OCI-LY3 (cell line): ENCODE results near the gene GTSE1.

Source experiments
- H2AFZ ChIP-seq: fragments of 200-600, 300-600 bp; shearing (Covaris generic); 2 replicates; pipeline ENCODE4 v1.6.0; 2014; ENCODE audit warnings: antibody characterized with exemption, low read depth, low read length
- H3K27ac ChIP-seq: fragments of 200-600, 300-600 bp; sonication (generic); 2 replicates; pipeline ENCODE4 v1.5.1; 2014; ENCODE audit warnings: mild to moderate bottlenecking, low read length, moderate library complexity, mixed read lengths
- H3K27me3 ChIP-seq: fragments of 200-600, 300-600 bp; sonication (generic); 2 replicates; pipeline ENCODE4 v1.6.1; 2014; ENCODE audit warnings: low read depth, low read length, mixed read lengths
- H3K36me3 ChIP-seq: fragments of 200-600, 300-600 bp; sonication (generic); replicated peaks from 2 replicates; pipeline ENCODE3; 2014; ENCODE audit warnings: low read depth, low read length, mixed read lengths
- H3K4me1 ChIP-seq: fragments of 300-600, 200-600 bp; sonication (generic); 2 replicates; pipeline ENCODE4 v1.6.1; 2014; ENCODE audit warnings: low read length, mixed read lengths
- H3K4me2 ChIP-seq: fragments of 200-600, 300-600 bp; sonication (generic); 2 replicates; pipeline ENCODE4 v1.6.1; 2014; ENCODE audit warnings: low read length, mixed read lengths
- H3K4me3 ChIP-seq: fragments of 300-600, 200-600 bp; sonication (generic); 2 replicates; pipeline ENCODE4 v1.5.1; 2014; ENCODE audit warnings: antibody characterized with exemption, mild to moderate bottlenecking, low read length, moderate library complexity
- H3K79me2 ChIP-seq: fragments of 300-600, 200-600 bp; shearing (Covaris generic); 2 replicates; pipeline ENCODE4 v1.6.1; 2014; ENCODE audit warnings: mild to moderate bottlenecking, low read length, mixed read lengths
- H3K9ac ChIP-seq: fragments of 300-600, 200-600 bp; shearing (Covaris generic); 2 replicates; pipeline ENCODE4 v1.6.0; 2014; ENCODE audit warnings: mild to moderate bottlenecking, low read length, moderate library complexity
- H3K9me3 ChIP-seq: fragments of 200-600, 300-600 bp; shearing (Covaris generic); 2 replicates; pipeline ENCODE4 v1.6.1; 2014; ENCODE audit warnings: low read length, mixed read lengths; ENCODE audit not compliant: insufficient read depth
- H4K20me1 ChIP-seq: fragments of 200-600, 300-600 bp; sonication (generic); 2 replicates; pipeline ENCODE4 v1.6.1; 2016; ENCODE audit warnings: low read length, mixed read lengths; ENCODE audit not compliant: insufficient read depth
- CTCF ChIP-seq: fragments of 200-600, 300-600 bp; sonication (generic); IDR thresholded peaks from 2 replicates; pipeline ENCODE4 v1.5.1; 2014; ENCODE audit warnings: antibody characterized with exemption, low read length, low read depth
- EZH2phosphoT487 ChIP-seq: fragments of 200-600 bp; shearing (Covaris generic); IDR thresholded peaks from 2 replicates; pipeline ENCODE4 v1.6.1; 2018; ENCODE audit warnings: antibody characterized with exemption, mixed run types, low read depth

GTSE1 gene, protein sequence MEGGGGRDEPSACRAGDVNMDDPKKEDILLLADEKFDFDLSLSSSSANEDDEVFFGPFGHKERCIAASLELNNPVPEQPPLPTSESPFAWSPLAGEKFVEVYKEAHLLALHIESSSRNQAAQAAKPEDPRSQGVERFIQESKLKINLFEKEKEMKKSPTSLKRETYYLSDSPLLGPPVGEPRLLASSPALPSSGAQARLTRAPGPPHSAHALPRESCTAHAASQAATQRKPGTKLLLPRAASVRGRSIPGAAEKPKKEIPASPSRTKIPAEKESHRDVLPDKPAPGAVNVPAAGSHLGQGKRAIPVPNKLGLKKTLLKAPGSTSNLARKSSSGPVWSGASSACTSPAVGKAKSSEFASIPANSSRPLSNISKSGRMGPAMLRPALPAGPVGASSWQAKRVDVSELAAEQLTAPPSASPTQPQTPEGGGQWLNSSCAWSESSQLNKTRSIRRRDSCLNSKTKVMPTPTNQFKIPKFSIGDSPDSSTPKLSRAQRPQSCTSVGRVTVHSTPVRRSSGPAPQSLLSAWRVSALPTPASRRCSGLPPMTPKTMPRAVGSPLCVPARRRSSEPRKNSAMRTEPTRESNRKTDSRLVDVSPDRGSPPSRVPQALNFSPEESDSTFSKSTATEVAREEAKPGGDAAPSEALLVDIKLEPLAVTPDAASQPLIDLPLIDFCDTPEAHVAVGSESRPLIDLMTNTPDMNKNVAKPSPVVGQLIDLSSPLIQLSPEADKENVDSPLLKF

GRCh38 chr22:46296257-46297150 lies at the start of gene GTSE1:
TSS of gene GTSE1 (plus strand) at chr22:46296870. CDS start at chr22:46297401, 531 bp downstream.
- Histone ChIP-seq H3K4me2 (peak within 1 kb of the TSS; percentile 96), H2AFZ (peak within 1 kb of the TSS; percentile 28; the same call in 1 of the 2 replicates), H3K79me2 (peaks cover 45% of the 10 kb centered on the region), H3K27ac (peak within 1 kb of the TSS; percentile 72), H3K9me3 (no peaks in the 10 kb centered on the region), H4K20me1 (no peaks in the 10 kb centered on the region), H3K4me3 (peak within 1 kb of the TSS; percentile 95), H3K4me1 (peaks cover 16% of the 10 kb centered on the region), H3K9ac (peak within 1 kb of the TSS; percentile 85), H3K27me3 (no peaks in the 10 kb centered on the region), H3K36me3 (peaks cover 28% of the 10 kb centered on the region)
- TF ChIP-seq CTCF: peak; percentile 53
- no peak for TF ChIP-seq EZH2phosphoT487

DNA sequence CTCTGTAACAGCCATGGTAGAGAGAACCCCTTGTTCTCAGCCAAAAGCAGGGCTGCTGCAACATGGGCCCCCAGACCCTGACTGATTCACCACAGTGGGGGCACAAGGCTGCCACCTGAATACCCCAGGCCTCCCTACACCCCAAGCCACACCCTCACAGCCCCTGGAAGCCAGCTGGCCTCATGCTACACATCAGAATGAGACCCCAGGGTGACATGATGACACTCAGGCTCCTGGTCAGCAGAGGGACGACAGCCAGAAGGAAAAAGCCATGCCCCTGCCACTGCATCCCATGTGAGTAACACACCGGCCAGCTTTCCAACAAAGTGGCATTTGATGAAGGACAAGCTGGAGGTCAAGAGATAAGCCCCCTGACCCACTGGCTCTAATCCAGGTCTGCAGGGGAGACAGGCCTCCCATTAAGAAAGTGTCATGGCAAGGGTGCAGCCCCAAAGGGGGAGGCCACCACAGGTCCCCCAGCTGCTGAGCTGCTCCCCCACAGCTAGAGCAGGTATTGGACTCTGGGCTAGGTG lies 49.2 kb upstream of the GTSE1 start:
- H3K9ac ChIP-seq: no peak overlapping the region
- H4K20me1 ChIP-seq: no peaks in the 10 kb centered on the region
- peaks cover 17% of the 10 kb centered on the region for H3K79me2 ChIP-seq
- no peaks in the 10 kb centered on the region for H3K9me3 ChIP-seq
- H2AFZ ChIP-seq: no peak overlapping the region
- TF ChIP-seq CTCF (no peak), EZH2phosphoT487 (no peak)
- no peaks in the 10 kb centered on the region for H3K27me3 ChIP-seq
- H3K4me1 ChIP-seq: peaks cover 12% of the 10 kb centered on the region
- peaks cover 20% of the 10 kb centered on the region for H3K36me3 ChIP-seq
- no peak overlapping the region for H3K4me2 ChIP-seq
- H3K27ac ChIP-seq: no peak overlapping the region
- no peak overlapping the region for H3K4me3 ChIP-seq

- peak within 1 kb of the TSS; percentile 89 for H3K4me3 ChIP-seq
- H3K79me2 ChIP-seq: peaks cover 17% of the 10 kb centered on the region
- TF ChIP-seq CTCF (no peak), EZH2phosphoT487 (no peak)
- H3K27ac ChIP-seq: peak within 1 kb of the TSS; percentile 63
- H3K9me3 ChIP-seq: no peaks in the 10 kb centered on the region
- H3K4me1 ChIP-seq: peaks cover 12% of the 10 kb centered on the region
- no peaks in the 10 kb centered on the region for H4K20me1 ChIP-seq
- peak within 1 kb of the TSS; percentile 86 for H3K9ac ChIP-seq
- H3K27me3 ChIP-seq: no peaks in the 10 kb centered on the region
- H2AFZ ChIP-seq: peak within 1 kb of the TSS; percentile 86
- peaks cover 3% of the 10 kb centered on the region for H3K36me3 ChIP-seq
- peak within 1 kb of the TSS; percentile 96 for H3K4me2 ChIP-seq
Observed at GRCh38 chr22:46250035-46250782, 46.5 kb upstream of the GTSE1 start, which contains the start of gene CDPF1. TSS of gene CDPF1 (minus strand) at chr22:46250293. CDS start at chr22:46248284, 2,009 bp downstream.
